Keratinocyte (primary cell): ENCODE results near the gene C1orf50. TPM values are rescaled to one million over a fixed set of nuclear protein-coding genes. Genes with fewer than 3 reads are reported as not detected.

ENCODE experiments used
- DNase-seq: peaks from one replicate; pipeline ENCODE4 v3.0.0-alpha.2; 2011; ENCODE audit warnings: low read depth, missing footprints, low spot score
- FAIRE-seq: peaks from 2 replicates; lab custom pipeline; 2011; peaks lifted over from hg19 to GRCh38; lab: Jason Lieb, UNC
- H2AFZ ChIP-seq: 2 replicates; pipeline ENCODE4 v1.6.0; 2012; ENCODE audit warnings: low read length, control low read depth, inconsistent platforms; ENCODE audit not compliant: control insufficient read depth
- H3K27ac ChIP-seq: 2 replicates; pipeline ENCODE4 v1.5.1; 2011; ENCODE audit warnings: low read length; ENCODE audit not compliant: control insufficient read depth, insufficient read depth
- H3K27me3 ChIP-seq: 3 replicates; pipeline ENCODE4 v1.6.0; 2011; ENCODE audit warnings: low read length; ENCODE audit not compliant: control insufficient read depth, insufficient read depth; ENCODE audit errors: extremely low read depth
- H3K36me3 ChIP-seq, 2 experiments: 2 replicates in 1 of 2; 3 replicates in 1 of 2; pipeline ENCODE4 v1.5.1; 2011; ENCODE audit warnings: low read length in 2 of 2, mild to moderate bottlenecking in 1 of 2; ENCODE audit not compliant: control insufficient read depth in 2 of 2, insufficient read depth in 2 of 2; ENCODE audit errors: extremely low read depth in 1 of 2
- H3K4me1 ChIP-seq: 3 replicates; pipeline ENCODE4 v1.5.1; 2011; ENCODE audit warnings: low read length; ENCODE audit not compliant: control insufficient read depth, insufficient read depth; ENCODE audit errors: extremely low read depth
- H3K4me2 ChIP-seq: 3 replicates; pipeline ENCODE4 v1.6.0; 2011; ENCODE audit warnings: low read depth, low read length; ENCODE audit not compliant: control insufficient read depth, insufficient read depth; ENCODE audit errors: extremely low read depth
- H3K4me3 ChIP-seq, 3 experiments: fragments of 200-600 bp in 1 of 3; sonication (generic) in 1 of 3; 2 replicates in 2 of 3; 3 replicates in 1 of 3; pipeline ENCODE4 v1.5.1; 2011 to 2016; ENCODE audit warnings: low read length in 3 of 3, mild to moderate bottlenecking in 3 of 3, control low read depth in 2 of 3, inconsistent platforms in 1 of 3, low read depth in 1 of 3, mixed read lengths in 1 of 3, mixed run types in 1 of 3, moderate library complexity in 1 of 3; ENCODE audit not compliant: control insufficient read depth in 2 of 3, insufficient read depth in 2 of 3; ENCODE audit errors: extremely low read depth in 1 of 3
- H3K79me2 ChIP-seq: 2 replicates; pipeline ENCODE4 v1.6.0; 2012; ENCODE audit warnings: low read length; ENCODE audit not compliant: control insufficient read depth, insufficient read depth
- H3K9ac ChIP-seq: 3 replicates; pipeline ENCODE4 v1.6.0; 2011; ENCODE audit warnings: low read length; ENCODE audit not compliant: control insufficient read depth, insufficient read depth; ENCODE audit errors: extremely low read depth
- H3K9me1 ChIP-seq: 3 replicates; pipeline ENCODE4 v1.6.0; 2011; ENCODE audit warnings: low read length; ENCODE audit not compliant: control insufficient read depth, insufficient read depth; ENCODE audit errors: extremely low read depth
- H3K9me3 ChIP-seq: 2 replicates; pipeline ENCODE4 v1.5.1; 2012; ENCODE audit warnings: low read depth, low read length; ENCODE audit not compliant: control insufficient read depth
- H4K20me1 ChIP-seq: 3 replicates; pipeline ENCODE4 v1.6.0; 2011; ENCODE audit warnings: low read length; ENCODE audit not compliant: control insufficient read depth, insufficient read depth; ENCODE audit errors: extremely low read depth
- CTCF ChIP-seq, 3 experiments: IDR thresholded peaks in 1 of 3; conservative IDR thresholded peaks in 1 of 3; optimal IDR thresholded peaks in 1 of 3; 2 replicates in 2 of 3; 3 replicates in 1 of 3; pipeline versions ENCODE3 to v1.5.1; 2011; ENCODE audit warnings: low read length in 3 of 3, mild to moderate bottlenecking in 3 of 3, moderate library complexity in 2 of 3, control low read depth in 1 of 3, inconsistent platforms in 1 of 3; ENCODE audit not compliant: insufficient read depth in 2 of 3; ENCODE audit errors: extremely low read depth in 1 of 3
- EZH2 ChIP-seq: IDR thresholded peaks from one replicate; pipeline ENCODE4 v1.6.1; 2012; ENCODE audit warnings: inconsistent platforms, mild to moderate bottlenecking, low read length, moderate library complexity
- dilution Hi-C: fragments of 300-500 bp; cut with MboI; formaldehyde crosslinking; loops from one replicate; pipeline ENCODE4 v1.7.0; 2020; ENCODE audit warnings: low sequenced_read_pairs; ENCODE audit not compliant: extremely low pct_ligation_motif_present
- polyA plus RNA-seq, 5 experiments: library from polyadenylated mRNA; depleted of rRNA in 3 of 5; stranded (reverse) in 3 of 5; stranded (forward) in 1 of 5; unstranded in 1 of 5; fragments of >200 nt; gene quantifications; 1 replicate in 1 of 5; 2 replicates in 3 of 5; 3 replicates in 1 of 5; pipeline versions ENCODE4 v1.2.1 to v1.2.3, GENCODE V29; 2011 to 2012; ENCODE audit warnings: missing spikeins in 2 of 5, low read depth in 1 of 5, low replicate concordance in 1 of 5

Gene C1orf50
- polyA plus RNA-seq, 1 donor (not counting 4 experiments of a cell fraction or from before 2014, with no cell fraction given): 9.6 TPM

DNA sequence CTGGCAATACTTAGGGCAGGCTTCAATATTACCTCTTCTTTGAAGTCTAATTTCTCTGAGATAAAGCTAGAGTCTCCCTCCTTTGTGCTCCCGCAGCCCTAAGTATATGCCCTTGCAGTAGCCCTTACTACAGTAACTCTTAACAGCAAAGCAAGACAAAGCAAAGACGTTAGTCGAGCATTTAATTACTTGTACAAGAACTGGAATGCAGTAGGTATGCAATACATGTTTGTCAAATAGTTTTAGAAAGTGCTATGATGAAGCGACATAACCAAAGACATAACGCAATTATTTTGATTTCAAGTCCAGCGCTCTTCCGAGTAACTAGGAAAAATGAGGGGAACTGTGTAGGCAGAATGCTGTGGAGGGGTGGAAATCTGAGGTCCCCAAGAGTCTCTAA is 1.8 kb upstream of the C1orf50 start:
- Histone ChIP-seq H3K27me3 (no peaks in the 10 kb centered on the region), H3K4me1 (peaks cover 12% of the 10 kb centered on the region), H3K9me1 (no peaks in the 10 kb centered on the region), H3K27ac (no peak overlapping the region), H4K20me1 (no peaks in the 10 kb centered on the region), H2AFZ (no peak overlapping the region), H3K4me3 (peak overlapping the region; percentile 74 to 93 (median 85)), H3K9me3 (no peaks in the 10 kb centered on the region), H3K36me3 (peaks cover 0 to 3% of the 10 kb centered on the region in 2 experiments), H3K79me2 (peaks cover 41% of the 10 kb centered on the region), H3K4me2 (peak overlapping the region; percentile 96), H3K9ac (peak overlapping the region; percentile 83)
- TF ChIP-seq CTCF (optimal IDR thresholded peaks at IDR 0.05 in 1 of 3, IDR thresholded peaks at IDR 0.05 in 1 of 3, conservative IDR thresholded peaks at IDR 0.05 in 1 of 3; ENCODE audit: extremely low read depth in 1 of 3, insufficient read depth in 2 of 3, low read length in 3 of 3) (no peak), EZH2 (no peak)
- dilution Hi-C loops: no loop called here
- DNase-seq (no peak), FAIRE-seq (no peak)

- no peak for DNase-seq
- Histone ChIP-seq H3K79me2 (peaks cover 44% of the 10 kb centered on the region), H3K9ac (peak overlapping the region; percentile 83), H3K9me3 (no peaks in the 10 kb centered on the region), H3K9me1 (no peaks in the 10 kb centered on the region), H4K20me1 (no peaks in the 10 kb centered on the region), H3K4me1 (peaks cover 12% of the 10 kb centered on the region), H3K36me3 (peaks cover 0 to 3% of the 10 kb centered on the region in 2 experiments), H3K4me3 (peak overlapping the region; percentile 74 to 93 (median 85)), H3K27me3 (no peaks in the 10 kb centered on the region), H3K27ac (peak overlapping the region; percentile 25), H2AFZ (peak overlapping the region; percentile 100), H3K4me2 (peak overlapping the region; percentile 96)
- dilution Hi-C loops: no loop called here
- FAIRE-seq: no peak
- TF ChIP-seq EZH2 (no peak), CTCF (optimal IDR thresholded peaks at IDR 0.05 in 1 of 3, IDR thresholded peaks at IDR 0.05 in 1 of 3, conservative IDR thresholded peaks at IDR 0.05 in 1 of 3; ENCODE audit: extremely low read depth in 1 of 3, insufficient read depth in 2 of 3, low read length in 3 of 3) (peak; percentile 54 to 64 (median 55))
Observed at GRCh38 chr1:42765832-42766740, 963 bp upstream of the C1orf50 start.
